Ishikawa (cell line): ENCODE results near the gene CYP4Z1.
A peak's percentile ranks its signal among the peaks of the same experiment; 100 is the strongest.

ENCODE experiments used
- CEBPB ChIP-seq: IDR thresholded peaks from 2 replicates; pipeline ENCODE4 v1.6.1; 2012
- CREB1 ChIP-seq: IDR thresholded peaks from 2 replicates; pipeline ENCODE4 v1.6.1; 2012; ENCODE audit warnings: low read depth
- EGR1 ChIP-seq: IDR thresholded peaks from 2 replicates; pipeline ENCODE4 v1.6.1; 2012
- EP300 ChIP-seq: IDR thresholded peaks from 2 replicates; pipeline ENCODE4 v1.6.1; 2012; ENCODE audit warnings: borderline replicate concordance
- FOXM1 ChIP-seq: IDR thresholded peaks from 2 replicates; pipeline ENCODE4 v1.6.1; 2012; ENCODE audit warnings: low read depth, borderline replicate concordance
- MAX ChIP-seq: IDR thresholded peaks from 2 replicates; pipeline ENCODE4 v1.6.1; 2012
- NFIC ChIP-seq: IDR thresholded peaks from 2 replicates; pipeline ENCODE4 v1.6.1; 2012
- RAD21 ChIP-seq: IDR thresholded peaks from 2 replicates; pipeline ENCODE4 v1.6.1; 2012; ENCODE audit warnings: low read depth
- TAF1 ChIP-seq: IDR thresholded peaks from 2 replicates; pipeline ENCODE4 v1.6.1; 2012; ENCODE audit warnings: low read depth, mild to moderate bottlenecking
- TCF12 ChIP-seq: IDR thresholded peaks from 2 replicates; pipeline ENCODE4 v1.6.1; 2012; ENCODE audit warnings: low read depth
- TEAD4 ChIP-seq: IDR thresholded peaks from 2 replicates; pipeline ENCODE4 v1.6.1; 2012
- YY1 ChIP-seq: IDR thresholded peaks from 2 replicates; pipeline ENCODE4 v1.6.1; 2012; ENCODE audit warnings: low read depth
- ZBTB7A ChIP-seq: IDR thresholded peaks from 2 replicates; pipeline ENCODE4 v1.6.1; 2012; ENCODE audit warnings: low read depth
- TF ChIP-seq, protein P1 (sequence below): IDR thresholded peaks from 2 replicates; pipeline ENCODE4 v1.6.1; 2012; ENCODE audit warnings: low read depth, mild to moderate bottlenecking
- TF ChIP-seq, protein P2 (sequence below): IDR thresholded peaks from 2 replicates; pipeline ENCODE4 v1.6.1; 2012

Gene CYP4Z1

DNA sequence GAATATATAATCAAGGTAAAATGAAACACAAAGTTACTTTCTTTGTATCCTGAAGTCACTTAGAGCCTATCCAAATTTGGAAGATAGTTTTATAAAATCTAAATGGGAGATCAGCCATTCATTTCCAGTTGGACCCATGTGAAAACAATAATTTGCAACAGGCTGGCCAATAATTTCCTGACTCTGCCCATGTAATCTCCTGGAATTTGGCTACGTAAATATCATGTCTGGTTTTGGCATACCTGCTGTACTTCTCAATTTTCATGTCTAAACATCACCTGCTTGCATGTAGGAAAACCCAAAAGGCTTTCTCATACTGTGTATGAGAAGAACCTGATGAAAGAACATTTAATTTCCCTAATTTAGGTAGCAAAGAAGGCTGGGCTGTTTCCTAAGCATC, 7.7 kb upstream of the CYP4Z1 start:
- TF ChIP-seq TEAD4 (no peak), RAD21 (no peak), EP300 (no peak), MAX (no peak), NFIC (no peak), EGR1 (no peak), TAF1 (no peak), YY1 (no peak), CREB1 (no peak), ZBTB7A (no peak), TCF12 (no peak), CEBPB (no peak), FOXM1 (no peak)
- TF ChIP-seq, protein P1, sequence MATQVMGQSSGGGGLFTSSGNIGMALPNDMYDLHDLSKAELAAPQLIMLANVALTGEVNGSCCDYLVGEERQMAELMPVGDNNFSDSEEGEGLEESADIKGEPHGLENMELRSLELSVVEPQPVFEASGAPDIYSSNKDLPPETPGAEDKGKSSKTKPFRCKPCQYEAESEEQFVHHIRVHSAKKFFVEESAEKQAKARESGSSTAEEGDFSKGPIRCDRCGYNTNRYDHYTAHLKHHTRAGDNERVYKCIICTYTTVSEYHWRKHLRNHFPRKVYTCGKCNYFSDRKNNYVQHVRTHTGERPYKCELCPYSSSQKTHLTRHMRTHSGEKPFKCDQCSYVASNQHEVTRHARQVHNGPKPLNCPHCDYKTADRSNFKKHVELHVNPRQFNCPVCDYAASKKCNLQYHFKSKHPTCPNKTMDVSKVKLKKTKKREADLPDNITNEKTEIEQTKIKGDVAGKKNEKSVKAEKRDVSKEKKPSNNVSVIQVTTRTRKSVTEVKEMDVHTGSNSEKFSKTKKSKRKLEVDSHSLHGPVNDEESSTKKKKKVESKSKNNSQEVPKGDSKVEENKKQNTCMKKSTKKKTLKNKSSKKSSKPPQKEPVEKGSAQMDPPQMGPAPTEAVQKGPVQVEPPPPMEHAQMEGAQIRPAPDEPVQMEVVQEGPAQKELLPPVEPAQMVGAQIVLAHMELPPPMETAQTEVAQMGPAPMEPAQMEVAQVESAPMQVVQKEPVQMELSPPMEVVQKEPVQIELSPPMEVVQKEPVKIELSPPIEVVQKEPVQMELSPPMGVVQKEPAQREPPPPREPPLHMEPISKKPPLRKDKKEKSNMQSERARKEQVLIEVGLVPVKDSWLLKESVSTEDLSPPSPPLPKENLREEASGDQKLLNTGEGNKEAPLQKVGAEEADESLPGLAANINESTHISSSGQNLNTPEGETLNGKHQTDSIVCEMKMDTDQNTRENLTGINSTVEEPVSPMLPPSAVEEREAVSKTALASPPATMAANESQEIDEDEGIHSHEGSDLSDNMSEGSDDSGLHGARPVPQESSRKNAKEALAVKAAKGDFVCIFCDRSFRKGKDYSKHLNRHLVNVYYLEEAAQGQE: no peak
- TF ChIP-seq, protein P2, sequence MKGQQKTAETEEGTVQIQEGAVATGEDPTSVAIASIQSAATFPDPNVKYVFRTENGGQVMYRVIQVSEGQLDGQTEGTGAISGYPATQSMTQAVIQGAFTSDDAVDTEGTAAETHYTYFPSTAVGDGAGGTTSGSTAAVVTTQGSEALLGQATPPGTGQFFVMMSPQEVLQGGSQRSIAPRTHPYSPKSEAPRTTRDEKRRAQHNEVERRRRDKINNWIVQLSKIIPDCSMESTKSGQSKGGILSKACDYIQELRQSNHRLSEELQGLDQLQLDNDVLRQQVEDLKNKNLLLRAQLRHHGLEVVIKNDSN: no peak

DNA sequence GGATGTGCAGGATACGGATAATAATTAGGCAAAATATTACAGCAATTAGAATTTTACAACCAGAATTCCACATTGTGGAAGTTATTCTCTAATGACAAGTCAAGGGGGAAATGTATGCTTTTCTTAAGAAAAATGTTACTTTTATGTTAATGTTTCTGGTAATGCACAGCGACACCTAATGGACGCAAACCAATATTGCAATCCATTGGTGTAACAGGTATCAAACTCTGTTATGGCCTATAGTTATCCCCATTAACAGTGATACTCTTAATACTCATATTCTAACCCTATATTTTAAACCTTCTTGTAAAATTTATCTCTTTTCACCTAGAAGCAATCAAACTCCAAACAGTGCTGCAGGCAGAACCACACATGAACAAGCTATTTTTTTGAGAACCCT, 22.3 kb downstream of the CYP4Z1 start:
- TF ChIP-seq RAD21: peak; percentile 56; the same call in 1 of the 2 replicates

DNA sequence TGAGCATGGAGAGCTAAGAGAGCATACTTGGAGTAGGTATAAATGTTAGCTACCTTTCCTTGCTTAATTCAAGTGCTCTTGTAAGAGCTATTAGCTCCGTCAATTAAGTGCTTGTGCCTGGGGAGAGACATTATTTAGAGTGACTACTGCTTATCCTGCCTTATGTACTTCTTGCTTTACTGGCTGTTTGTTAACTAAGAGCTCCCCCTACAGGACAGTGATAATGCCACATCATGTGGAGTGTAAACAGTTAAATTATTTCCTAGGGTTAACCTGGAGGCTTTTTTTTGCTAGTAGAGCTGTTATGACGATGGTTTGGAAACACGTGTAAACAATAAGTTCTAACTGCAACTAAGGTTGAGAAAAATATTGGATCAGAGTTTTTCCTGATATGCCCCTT, 24.4 kb downstream of the CYP4Z1 start:
- TF ChIP-seq RAD21: peak; percentile 31

DNA sequence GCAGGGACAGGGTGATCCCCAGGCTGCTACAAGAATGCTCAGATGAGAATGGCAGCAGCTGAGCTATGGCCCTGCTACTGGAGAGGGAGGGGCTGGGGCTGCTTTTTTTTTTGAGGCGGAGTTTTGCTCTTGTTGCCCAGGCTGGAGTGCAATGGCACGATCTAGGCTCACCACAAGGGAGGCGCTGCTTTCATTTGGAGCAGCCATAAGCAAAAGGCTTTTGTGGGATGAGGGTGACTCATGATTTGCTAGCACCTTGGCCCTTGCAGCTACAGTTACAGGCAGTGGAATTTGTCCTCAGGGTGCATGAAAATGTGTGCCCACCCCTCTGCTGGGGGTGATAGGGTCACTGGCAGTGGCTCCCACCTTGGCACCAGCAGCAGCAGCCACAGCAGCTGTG, 37.8 kb downstream of the CYP4Z1 start:
- TF ChIP-seq TCF12: no peak
- TF ChIP-seq YY1: no peak
- TF ChIP-seq RAD21: no peak
- TF ChIP-seq TEAD4: no peak

DNA sequence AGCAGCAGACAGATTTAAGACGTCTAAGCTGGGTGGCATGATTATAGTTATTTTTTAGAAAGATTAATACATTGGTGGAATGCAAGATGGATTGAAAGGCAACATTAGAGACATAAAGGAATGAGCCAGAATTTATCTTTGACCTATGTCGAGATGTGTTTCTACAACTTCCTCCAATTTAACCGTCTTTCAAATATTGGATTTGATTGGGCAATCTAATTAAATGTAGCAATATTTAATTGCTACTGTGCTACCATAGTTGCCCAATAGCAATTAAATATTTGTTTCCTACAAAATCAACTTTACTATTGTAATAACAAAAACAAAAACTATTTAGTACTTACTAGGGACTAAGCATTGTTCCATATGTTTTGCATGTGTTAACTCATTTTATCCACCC, 39.8 kb downstream of the CYP4Z1 start:
- TF ChIP-seq TCF12 (no peak), EP300 (no peak)

- TF ChIP-seq, protein P2: no peak
- TF ChIP-seq NFIC: no peak
- no peak for TF ChIP-seq TAF1
These were observed 46.1 kb downstream of the CYP4Z1 start for GRCh38 chr1:47113178-47113577.

DNA sequence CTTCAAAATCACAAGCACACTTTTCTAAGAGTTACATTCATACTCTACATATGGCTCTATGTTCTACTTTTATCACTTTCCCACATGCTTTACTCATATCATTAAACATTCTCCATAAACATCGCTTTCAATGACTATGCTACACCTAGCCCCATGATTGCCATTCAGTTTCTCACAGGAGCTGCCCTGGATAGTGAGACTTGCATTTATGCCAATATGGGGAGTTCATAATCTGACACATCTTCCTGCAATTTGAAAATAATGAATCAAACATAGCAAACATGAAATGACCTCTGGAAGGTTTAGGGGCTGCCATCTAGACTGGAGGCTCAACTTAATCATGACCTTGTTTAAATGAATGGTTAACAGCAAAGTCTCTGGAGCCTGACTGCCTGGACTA, 61.2 kb downstream of the CYP4Z1 start:
- TF ChIP-seq EP300 (no peak), CEBPB (no peak), TAF1 (no peak), CREB1 (no peak), EGR1 (no peak), YY1 (no peak), MAX (no peak), FOXM1 (no peak), TCF12 (no peak)
- TF ChIP-seq, protein P1: no peak
- TF ChIP-seq, protein P2: no peak

DNA sequence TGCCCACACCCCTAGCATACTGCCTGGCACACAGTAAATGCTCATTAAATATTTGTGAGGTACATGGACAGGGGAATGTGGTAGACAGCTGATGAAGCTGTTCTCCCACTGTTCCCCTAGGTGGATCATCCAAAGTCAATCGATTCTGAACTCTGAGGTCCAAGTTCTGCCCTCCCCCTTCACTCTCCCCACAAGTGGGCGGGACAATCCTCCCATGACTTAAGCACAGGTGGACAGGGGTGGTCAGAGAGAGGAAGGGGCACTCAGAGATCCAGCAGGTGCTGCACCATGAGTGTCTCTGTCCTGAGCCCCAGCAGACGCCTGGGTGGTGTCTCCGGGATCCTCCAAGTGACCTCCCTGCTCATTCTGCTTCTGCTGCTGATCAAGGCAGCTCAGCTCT, 70.2 kb downstream of the CYP4Z1 start, which contains the start of gene CYP4A22:
Gene CYP4A22 (plus strand): TSS at position 244 of the 400 bp plus-strand sequence. CDS start 45 bp downstream, at position 289.
- TF ChIP-seq TAF1 (no peak), NFIC (no peak), TEAD4 (no peak), RAD21 (no peak), YY1 (no peak), MAX (no peak), FOXM1 (no peak)
- TF ChIP-seq, protein P1: no peak
- TF ChIP-seq, protein P2: no peak
